Activated CD4-positive, alpha-beta T cell treated with anti-CD3 and anti-CD28 coated beads for 36 hours (primary cell): ENCODE results near the gene KDELR3. TPM values are rescaled to one million over a fixed set of nuclear protein-coding genes. Genes with fewer than 3 reads are reported as not detected.
A peak's percentile ranks its signal among the peaks of the same experiment; 100 is the strongest.

Experiments used
- ATAC-seq: fragments of 200-7000 bp; cut with Tn5 transposase; one replicate; pipeline ENCODE4 v1.10.0; 2021; ENCODE audit warnings: mild to moderate bottlenecking, moderate library complexity
- CTCF ChIA-PET: fragments of 350-600 bp; sonication (Branson Sonifier 250); formaldehyde crosslinking; loops from one replicate; lab custom pipeline; 2021; ENCODE audit warnings: antibody characterized with exemption; lab: Charles Lee
- POLR2A ChIA-PET: fragments of 350-600 bp; sonication (Branson Sonifier 250); formaldehyde crosslinking; loops from one replicate; lab custom pipeline; 2021; ENCODE audit warnings: antibody characterized with exemption, inconsistent platforms; lab: Charles Lee
- DNase-seq: peaks from one replicate; pipeline ENCODE4 v3.0.0-alpha.2; 2020
- H3K27ac Mint-ChIP-seq: one replicate; pipeline ENCODE4 v1.8.0; 2021; ENCODE audit warnings: mixed read lengths
- H3K27me3 Mint-ChIP-seq: one replicate; pipeline ENCODE4 v1.8.0; 2021; ENCODE audit warnings: mixed read lengths
- H3K36me3 Mint-ChIP-seq: one replicate; pipeline ENCODE4 v1.8.0; 2021; ENCODE audit warnings: low read depth, mixed read lengths
- H3K4me1 Mint-ChIP-seq: one replicate; pipeline ENCODE4 v1.8.0; 2021; ENCODE audit warnings: mixed read lengths
- H3K4me3 Mint-ChIP-seq: one replicate; pipeline ENCODE4 v1.8.0; 2021; ENCODE audit warnings: mild to moderate bottlenecking, moderate library complexity, mixed read lengths
- H3K9me3 Mint-ChIP-seq: one replicate; pipeline ENCODE4 v1.8.0; 2021; ENCODE audit warnings: low read depth, mixed read lengths
- intact Hi-C, 2 experiments: fragments of 100-400 bp; cut with DNase I in 1 of 2; cut with micrococcal nuclease in 1 of 2; formaldehyde crosslinking; loops; one replicate each; pipeline versions ENCODE4 v1.14.2 to v1.15.1; 2022 to 2024; cut with DNase I, micrococcal nuclease
- total RNA-seq, 2 experiments: library from RNA; stranded (reverse); gene quantifications; one replicate each; pipeline ENCODE4 v1.2.3, GENCODE V29; 2021

The KDELR3 gene
- total RNA-seq, 2 experiments from 2014 or later = 0.84 to 1.1 TPM

- ChIA-PET POLR2A (no interaction called here), CTCF (interaction anchor here (0.6 to 1.5 kb wide), 5 partner anchors 9 to 334 kb away, joined by 3 to 5 read pairs (median 3); no protein-coding TSS in a partner anchor)
- H3K9me3 Mint-ChIP-seq = no peaks in the 10 kb centered on the region
- H3K27ac Mint-ChIP-seq = peak overlapping the region; percentile 87
- H3K4me1 Mint-ChIP-seq = peaks cover 65% of the 10 kb centered on the region
- no peak for ATAC-seq
- intact Hi-C loops = no loop called here
- no peaks in the 10 kb centered on the region for H3K27me3 Mint-ChIP-seq
- DNase-seq = no peak
- H3K36me3 Mint-ChIP-seq = peaks cover 80% of the 10 kb centered on the region
- no peak overlapping the region for H3K4me3 Mint-ChIP-seq
Observed at GRCh38 chr22:38489561-38490145, 21.8 kb downstream of the KDELR3 start.

- ATAC-seq = peak; percentile 42
Observed at GRCh38 chr22:38490475-38490874, 22.6 kb downstream of the KDELR3 start.

GRCh38 chr22:38490915-38491314, 23.0 kb downstream of the KDELR3 start:
- Mint-ChIP-seq H3K4me3 (no peak overlapping the region), H3K9me3 (no peaks in the 10 kb centered on the region), H3K27me3 (no peaks in the 10 kb centered on the region), H3K4me1 (peaks cover 66% of the 10 kb centered on the region), H3K36me3 (peaks cover 78% of the 10 kb centered on the region), H3K27ac (peak overlapping the region; percentile 87)
- POLR2A ChIA-PET = no interaction called here
- CTCF ChIA-PET = interaction anchor here (0.6 to 1.5 kb wide), 2 partner anchors 80 to 1891 kb away, joined by 3 to 5 read pairs; no protein-coding TSS in a partner anchor
- intact Hi-C loops = no loop called here
- ATAC-seq (no peak), DNase-seq (no peak)

More at GRCh38 chr22:38490475-38490874, 22.6 kb downstream of the KDELR3 start:
- DNase-seq = no peak
- Mint-ChIP-seq H3K4me3 (no peak overlapping the region), H3K36me3 (peaks cover 78% of the 10 kb centered on the region), H3K9me3 (no peaks in the 10 kb centered on the region), H3K27ac (peak overlapping the region; percentile 87), H3K27me3 (no peaks in the 10 kb centered on the region), H3K4me1 (peaks cover 68% of the 10 kb centered on the region)
- intact Hi-C loops = no loop called here
- ChIA-PET POLR2A (no interaction called here), CTCF (interaction anchor here (0.9 to 1.5 kb wide), 3 partner anchors 8 to 81 kb away, joined by 3 to 5 read pairs (median 4); no protein-coding TSS in a partner anchor)

GRCh38 chr22:38491707-38492348, 23.9 kb downstream of the KDELR3 start:
- Mint-ChIP-seq H3K36me3 (peaks cover 77% of the 10 kb centered on the region), H3K27me3 (no peaks in the 10 kb centered on the region), H3K27ac (no peak overlapping the region), H3K9me3 (no peaks in the 10 kb centered on the region), H3K4me1 (peaks cover 61% of the 10 kb centered on the region), H3K4me3 (no peak overlapping the region)
- ATAC-seq = no peak
- intact Hi-C loops = no loop called here
- DNase-seq = no peak
- ChIA-PET POLR2A (interaction anchor here (0.7 kb wide), 1 partner anchor 497 kb away, joined by 4 read pairs; no protein-coding TSS in a partner anchor), CTCF (interaction anchor here (0.6 to 1.2 kb wide), 2 partner anchors 11 to 1890 kb away, joined by 3 read pairs; no protein-coding TSS in a partner anchor)

- ATAC-seq (no peak), DNase-seq (no peak)
- CTCF ChIA-PET = interaction anchor here (0.8 to 1.6 kb wide), 4 partner anchors 9 to 27 kb away, joined by 3 to 6 read pairs (median 4); partner anchors contain the start of gene KDELR3
- peaks cover 65% of the 10 kb centered on the region for H3K4me1 Mint-ChIP-seq
- H3K27ac Mint-ChIP-seq = peak overlapping the region; percentile 59
- H3K9me3 Mint-ChIP-seq = no peaks in the 10 kb centered on the region
- H3K4me3 Mint-ChIP-seq = no peak overlapping the region
- intact Hi-C loops = no loop called here
- H3K27me3 Mint-ChIP-seq = no peaks in the 10 kb centered on the region
- POLR2A ChIA-PET = interaction anchor here (0.9 kb wide), 1 partner anchor 13 kb away, joined by 4 read pairs; no protein-coding TSS in a partner anchor
- H3K36me3 Mint-ChIP-seq = peaks cover 78% of the 10 kb centered on the region
Observed at GRCh38 chr22:38494498-38494897, 26.6 kb downstream of the KDELR3 start.

GRCh38 chr22:38494939-38495338, 27.0 kb downstream of the KDELR3 start:
- intact Hi-C loops = no loop called here
- POLR2A ChIA-PET = interaction anchor here (0.9 kb wide), 1 partner anchor 14 kb away, joined by 4 read pairs; no protein-coding TSS in a partner anchor
- CTCF ChIA-PET = interaction anchor here (0.8 to 1.6 kb wide), 4 partner anchors 8 to 27 kb away, joined by 3 to 6 read pairs (median 4); partner anchors contain the start of gene KDELR3
- Mint-ChIP-seq H3K36me3 (peaks cover 76% of the 10 kb centered on the region), H3K27ac (peak overlapping the region; percentile 59), H3K4me1 (peaks cover 62% of the 10 kb centered on the region), H3K27me3 (no peaks in the 10 kb centered on the region), H3K9me3 (no peaks in the 10 kb centered on the region), H3K4me3 (no peak overlapping the region)
- ATAC-seq = no peak
- no peak for DNase-seq

GRCh38 chr22:38497869-38498268, 30.0 kb downstream of the KDELR3 start:
- peaks cover 66% of the 10 kb centered on the region for H3K4me1 Mint-ChIP-seq
- no peak overlapping the region for H3K4me3 Mint-ChIP-seq

GRCh38 chr22:38501797-38502672, 34.1 kb downstream of the KDELR3 start:
- peaks cover 75% of the 10 kb centered on the region for H3K36me3 Mint-ChIP-seq
- ChIA-PET POLR2A (interaction anchor here (1.0 to 1.2 kb wide), 2 partner anchors 9 to 68 kb away, joined by 3 to 4 read pairs; partner anchors contain the start of gene DMC1), CTCF (interaction anchor here (0.6 to 1.6 kb wide), 8 partner anchors 8 to 180 kb away, joined by 3 to 6 read pairs (median 4); partner anchors contain the start of gene TOMM22)
- intact Hi-C loops = no loop called here
- no peaks in the 10 kb centered on the region for H3K9me3 Mint-ChIP-seq
- peaks cover 57% of the 10 kb centered on the region for H3K4me1 Mint-ChIP-seq
- peak overlapping the region; percentile 89 for H3K4me3 Mint-ChIP-seq
- no peak for DNase-seq
- no peaks in the 10 kb centered on the region for H3K27me3 Mint-ChIP-seq
- ATAC-seq = no peak
- H3K27ac Mint-ChIP-seq = peak overlapping the region; percentile 98

More at GRCh38 chr22:38497869-38498268, 30.0 kb downstream of the KDELR3 start:
- H3K27ac Mint-ChIP-seq = peak overlapping the region; percentile 51
- peaks cover 83% of the 10 kb centered on the region for H3K36me3 Mint-ChIP-seq
- no peaks in the 10 kb centered on the region for H3K9me3 Mint-ChIP-seq
- ATAC-seq = peak; percentile 85
- ChIA-PET CTCF (interaction anchor here (1.0 to 1.9 kb wide), 2 partner anchors 8 to 74 kb away, joined by 3 to 5 read pairs; no protein-coding TSS in a partner anchor), POLR2A (interaction anchor here (0.6 kb wide), 1 partner anchor 1011 kb away, joined by 4 read pairs; no protein-coding TSS in a partner anchor)
- no peaks in the 10 kb centered on the region for H3K27me3 Mint-ChIP-seq
- no peak for DNase-seq
- intact Hi-C loops = no loop called here

- Mint-ChIP-seq H3K27me3 (no peaks in the 10 kb centered on the region), H3K9me3 (peaks cover under 1% of the 10 kb centered on the region), H3K36me3 (peaks cover 70% of the 10 kb centered on the region), H3K4me1 (peaks cover 55% of the 10 kb centered on the region), H3K4me3 (peak overlapping the region; percentile 89), H3K27ac (peak overlapping the region; percentile 98)
- ATAC-seq (no peak), DNase-seq (no peak)
- intact Hi-C loops = no loop called here
- POLR2A ChIA-PET = interaction anchor here (1.0 to 1.2 kb wide), 2 partner anchors 8 to 67 kb away, joined by 3 to 4 read pairs; partner anchors contain the start of gene DMC1
- CTCF ChIA-PET = interaction anchor here (0.9 to 1.6 kb wide), 3 partner anchors 9 to 15 kb away, joined by 3 to 4 read pairs (median 3); no protein-coding TSS in a partner anchor
Observed at GRCh38 chr22:38503021-38503420, 35.1 kb downstream of the KDELR3 start.

- ATAC-seq = no peak
- Mint-ChIP-seq H3K27ac (peak overlapping the region; percentile 98), H3K27me3 (no peaks in the 10 kb centered on the region), H3K4me3 (peak overlapping the region; percentile 89), H3K9me3 (peaks cover 2% of the 10 kb centered on the region), H3K36me3 (peaks cover 55% of the 10 kb centered on the region), H3K4me1 (peaks cover 42% of the 10 kb centered on the region)
- intact Hi-C loops = loop anchor here (5.0 kb wide), 4 partner anchors 108 to 658 kb away; partner anchors contain the start of genes CSNK1E (in 1 of the 2), EIF3L (in 1 of the 2) and TOMM22 (in 1 of the 2)
- ChIA-PET CTCF (no interaction called here), POLR2A (no interaction called here)
- peak; percentile 80 for DNase-seq
Observed at GRCh38 chr22:38504731-38505540, 37.0 kb downstream of the KDELR3 start.
